Gastrocnemius medialis (tissue), 4 donors: ENCODE results near the gene LFNG.

Experiments
- CTCF ChIP-seq, 5 experiments: fragments of 450-650 bp in 3 of 5; fragments of 200-600 bp in 2 of 5; sonication (generic) in 2 of 5; IDR thresholded peaks in 4 of 5; conservative IDR thresholded peaks in 1 of 5; 1 replicate in 4 of 5; 2 replicates in 1 of 5; pipeline ENCODE4 v1.5.1; 2016 to 2019; ENCODE audit warnings: antibody characterized with exemption in 5 of 5, mild to moderate bottlenecking in 3 of 5, moderate library complexity in 3 of 5
- POLR2A ChIP-seq, 2 donors: fragments of 450-650 bp; IDR thresholded peaks; one replicate each; pipeline ENCODE4 v1.6.1; 2017; ENCODE audit warnings: antibody characterized with exemption in 2 of 2, mild to moderate bottlenecking in 2 of 2, moderate library complexity in 2 of 2

GRCh38 chr7:2480070-2480408, 39.5 kb upstream of the LFNG start:
- TF ChIP-seq CTCF (IDR thresholded peaks at IDR 0.05 in 4 of 5, conservative IDR thresholded peaks at IDR 0.05 in 1 of 5) (no peak), POLR2A (IDR thresholded peaks at IDR 0.05) (no peak)
